SK-N-SH treated with all-trans-retinoic acid at 6 μM for 48 hours (cell line): ENCODE data around the gene UBXN2A.

Source experiments
- ATAC-seq: fragments of 200-7000 bp; cut with Tn5 transposase; 3 replicates; pipeline ENCODE4 v1.9.1; 2020; ENCODE audit warnings: mild to moderate bottlenecking, moderate library complexity
- ARNTL ChIP-seq: fragments of 450-650 bp; formaldehyde crosslinking; IDR thresholded peaks from 2 replicates; pipeline ENCODE4 v1.5.0; 2020; ENCODE audit warnings: low read depth, mild to moderate bottlenecking, moderate library complexity, borderline replicate concordance
- BACH2 ChIP-seq: fragments of 250-450 bp; sonication (Bioruptor Pico); IDR thresholded peaks from 2 replicates; pipeline ENCODE4 v1.9.0; 2021; ENCODE audit warnings: mild to moderate bottlenecking, borderline replicate concordance
- CREB5 ChIP-seq: fragments of 250-450 bp; sonication (Bioruptor Pico); IDR thresholded peaks from 2 replicates; pipeline ENCODE4 v1.5.1; 2020; ENCODE audit warnings: low read depth, mild to moderate bottlenecking, moderate library complexity
- CSDC2 ChIP-seq: fragments of 250-450 bp; sonication (Bioruptor Pico); IDR thresholded peaks from 2 replicates; pipeline ENCODE4 v1.5.0; 2020; ENCODE audit warnings: mild to moderate bottlenecking, moderate library complexity
- CSRNP3 ChIP-seq: fragments of 250-450 bp; sonication (Bioruptor Pico); IDR thresholded peaks from 2 replicates; pipeline ENCODE4 v1.5.1; 2021; ENCODE audit warnings: mild to moderate bottlenecking, moderate library complexity
- ESRRG ChIP-seq: fragments of 250-450 bp; sonication (Bioruptor Pico); IDR thresholded peaks from 2 replicates; pipeline ENCODE4 v1.6.1; 2021; ENCODE audit warnings: mild to moderate bottlenecking
- ISL1 ChIP-seq: fragments of 250-450 bp; sonication (Bioruptor Pico); IDR thresholded peaks from 2 replicates; pipeline ENCODE4 v2.1.2; 2022; ENCODE audit warnings: mild to moderate bottlenecking, moderate library complexity
- OSR1 ChIP-seq: fragments of 250-450 bp; sonication (Bioruptor Pico); IDR thresholded peaks from 2 replicates; pipeline ENCODE4 v1.8.0; 2022; ENCODE audit warnings: moderate library complexity, mild to moderate bottlenecking, inconsistent platforms
- PPARA ChIP-seq: fragments of 250-450 bp; sonication (Bioruptor Pico); IDR thresholded peaks from 2 replicates; pipeline ENCODE4 v1.5.0; 2020; ENCODE audit warnings: mild to moderate bottlenecking, borderline replicate concordance
- RARB ChIP-seq: fragments of 250-450 bp; sonication (Bioruptor Pico); IDR thresholded peaks from 2 replicates; pipeline ENCODE4 v1.8.0; 2021; ENCODE audit warnings: mild to moderate bottlenecking, moderate library complexity
- SNAI2 ChIP-seq: fragments of 250-450 bp; sonication (Bioruptor Pico); IDR thresholded peaks from 2 replicates; pipeline ENCODE4 v1.5.0; 2020; ENCODE audit warnings: mild to moderate bottlenecking, moderate library complexity
- TCF4 ChIP-seq: fragments of 250-450 bp; sonication (Bioruptor Pico); IDR thresholded peaks from 2 replicates; pipeline ENCODE4 v1.8.0; 2021; ENCODE audit warnings: mild to moderate bottlenecking, moderate library complexity, borderline replicate concordance
- TOX ChIP-seq: fragments of 250-450 bp; sonication (Bioruptor Pico); IDR thresholded peaks from 2 replicates; pipeline ENCODE4 v1.8.0; 2021; ENCODE audit warnings: mild to moderate bottlenecking, moderate library complexity, borderline replicate concordance
- TSHZ2 ChIP-seq: fragments of 250-450 bp; sonication (Bioruptor Pico); IDR thresholded peaks from 2 replicates; pipeline ENCODE4 v1.5.0; 2020; ENCODE audit warnings: mild to moderate bottlenecking, moderate library complexity
- ZC3H10 ChIP-seq: fragments of 250-450 bp; sonication (Bioruptor Pico); IDR thresholded peaks from 2 replicates; pipeline ENCODE4 v1.5.1; 2021; ENCODE audit warnings: mild to moderate bottlenecking, moderate library complexity
- ZFP3 ChIP-seq: fragments of 250-450 bp; sonication (Bioruptor Pico); IDR thresholded peaks from 2 replicates; pipeline ENCODE4 v1.5.0; 2020; ENCODE audit warnings: mild to moderate bottlenecking, moderate library complexity
- ZFP30 ChIP-seq: fragments of 450-650 bp; formaldehyde crosslinking; IDR thresholded peaks from 2 replicates; pipeline ENCODE4 v1.5.0; 2022; ENCODE audit warnings: mild to moderate bottlenecking, moderate library complexity
- ZNF565 ChIP-seq: fragments of 450-650 bp; formaldehyde crosslinking; conservative IDR thresholded peaks from 2 replicates; pipeline ENCODE4 v1.5.0; 2020; ENCODE audit warnings: low read depth, mild to moderate bottlenecking, moderate library complexity
- ZNF70 ChIP-seq: fragments of 450-650 bp; formaldehyde crosslinking; IDR thresholded peaks from 2 replicates; pipeline ENCODE4 v1.5.0; 2020; ENCODE audit warnings: mild to moderate bottlenecking, moderate library complexity
- ZNF8 ChIP-seq: fragments of 450-650 bp; formaldehyde crosslinking; IDR thresholded peaks from 2 replicates; pipeline ENCODE4 v1.5.0; 2020; ENCODE audit warnings: mild to moderate bottlenecking, moderate library complexity

UBXN2A gene

GRCh38 chr2:23992931-23993330 lies 52.7 kb downstream of the UBXN2A start:
- ATAC-seq = no peak
- TF ChIP-seq CREB5 (no peak), SNAI2 (CRISPR knock-in tag) (no peak), ISL1 (CRISPR knock-in tag) (no peak), RARB (no peak), ZFP3 (no peak), ZNF70 (no peak), CSDC2 (no peak), ZC3H10 (CRISPR knock-in tag) (no peak), ZNF565 (CRISPR knock-in tag) (no peak), CSRNP3 (no peak), ESRRG (CRISPR knock-in tag) (no peak), ZNF8 (CRISPR knock-in tag) (no peak), BACH2 (CRISPR knock-in tag) (no peak), TOX (CRISPR knock-in tag) (no peak), PPARA (CRISPR knock-in tag) (no peak), OSR1 (CRISPR knock-in tag) (no peak), ARNTL (CRISPR knock-in tag) (no peak), TSHZ2 (CRISPR knock-in tag) (no peak), ZFP30 (no peak)

- TF ChIP-seq RARB (no peak), ESRRG (CRISPR knock-in tag) (no peak), ZC3H10 (CRISPR knock-in tag) (no peak), BACH2 (CRISPR knock-in tag) (no peak), TCF4 (CRISPR knock-in tag) (no peak)
- TF ChIP-seq, all 23 proteins: peak for 0
- ATAC-seq = no peak
These were observed 53.5 kb downstream of the UBXN2A start for GRCh38 chr2:23993736-23994269.

- ATAC-seq = no peak
- TF ChIP-seq SNAI2 (CRISPR knock-in tag) = no peak
- no peak for TF ChIP-seq BACH2 (CRISPR knock-in tag)
- no peak for TF ChIP-seq CREB5
- no peak for TF ChIP-seq PPARA (CRISPR knock-in tag)
- TF ChIP-seq OSR1 (CRISPR knock-in tag) = no peak
- no peak for TF ChIP-seq ZNF8 (CRISPR knock-in tag)
- no peak for TF ChIP-seq CSDC2
- no peak for TF ChIP-seq RARB
These were observed 54.3 kb downstream of the UBXN2A start for GRCh38 chr2:23994567-23994966.

GRCh38 chr2:24007693-24008092 lies 67.4 kb downstream of the UBXN2A start:
- TF ChIP-seq ZNF8 (CRISPR knock-in tag) = peak; percentile 92
- no peak for TF ChIP-seq ESRRG (CRISPR knock-in tag)
- ATAC-seq = no peak
